Heart left ventricle (tissue), 16 donors: ENCODE measurements around the gene TGFBRAP1. TPM values are rescaled to one million over a fixed set of nuclear protein-coding genes. Genes with fewer than 3 reads are reported as not detected.

Source experiments
- ATAC-seq, 4 donors: fragments of 200-7000 bp; cut with Tn5 transposase; one replicate each; pipeline ENCODE4 v1.9.1; 2020 to 2022; ENCODE audit warnings: moderate library complexity in 4 of 4, mild to moderate bottlenecking in 3 of 4, moderate number of reproducible peaks in 1 of 4
- DNase-seq, 5 donors: peaks; one replicate each; pipeline ENCODE4 v3.0.0-alpha.2; 2020
- H3K27ac ChIP-seq, 12 donors: fragments of 200-600 bp; sonication (generic) in 4 of 12; one replicate each; pipeline versions ENCODE4 v1.5.0 to v1.8.0; 2016 to 2022; ENCODE audit warnings: mild to moderate bottlenecking in 2 of 12
- H3K27me3 ChIP-seq, 9 donors: fragments of 200-600 bp; sonication (generic) in 2 of 9; one replicate each; pipeline versions ENCODE4 v1.5.1 to v1.8.0; 2016 to 2022; ENCODE audit warnings: mild to moderate bottlenecking in 3 of 9
- H3K36me3 ChIP-seq, 9 donors: fragments of 200-600 bp; sonication (generic) in 2 of 9; one replicate each; pipeline versions ENCODE4 v1.5.0 to v1.8.0; 2018 to 2022; ENCODE audit warnings: mild to moderate bottlenecking in 2 of 9
- H3K4me1 ChIP-seq, 12 donors: fragments of 200-600 bp; sonication (generic) in 4 of 12; one replicate each; pipeline versions ENCODE4 v1.5.0 to v1.8.0; 2016 to 2022; ENCODE audit warnings: mild to moderate bottlenecking in 3 of 12
- H3K4me3 ChIP-seq, 12 donors: fragments of 200-600 bp; sonication (generic) in 4 of 12; one replicate each; pipeline versions ENCODE4 v1.5.0 to v1.8.0; 2017 to 2022; ENCODE audit warnings: mild to moderate bottlenecking in 9 of 12, moderate library complexity in 4 of 12
- H3K9me3 ChIP-seq, 12 donors: fragments of 200-600 bp; sonication (generic) in 4 of 12; one replicate each; pipeline versions ENCODE4 v1.5.0 to v1.8.0; 2016 to 2022; ENCODE audit warnings: mild to moderate bottlenecking in 1 of 12
- CTCF ChIP-seq, 12 donors: fragments of 200-600 bp; sonication (generic) in 4 of 12; IDR thresholded peaks; one replicate each; pipeline versions ENCODE4 v1.5.0 to v1.8.0; 2018 to 2022; ENCODE audit warnings: antibody characterized with exemption in 12 of 12, mild to moderate bottlenecking in 5 of 12
- POLR2A ChIP-seq, 2 donors: fragments of 450-650 bp; IDR thresholded peaks; one replicate each; pipeline ENCODE4 v1.6.1; 2017; ENCODE audit warnings: antibody characterized with exemption in 2 of 2, mild to moderate bottlenecking in 2 of 2, moderate library complexity in 2 of 2
- WGBS, 4 donors: extraction: QIAGEN DNeasy Blood & Tissue Kit in 2 of 4; methylation state at CpG; one replicate each; pipeline versions ENCODE4 v1.1.5 to v1.1.7; 2013 to 2018; 5-methylcytosine and 5-hydroxymethylcytosine counted together
- intact Hi-C, 10 donors: fragments of 100-400 bp; cut with DNase I; formaldehyde crosslinking; loops; one replicate each; pipeline versions ENCODE4 v1.11.1 to v1.14.2; 2022
- polyA plus RNA-seq, 2 donors: library from polyadenylated mRNA; stranded (reverse); fragments of 200-250 nt; gene quantifications; one replicate each; pipeline ENCODE4 v1.2.3, GENCODE V29; 2013
- total RNA-seq, 9 donors: library from RNA; depleted of rRNA in 2 of 9; stranded (reverse); fragments of >200 nt in 2 of 9; fragmentation: NEBNext Ultra II Directional in 3 of 9; extraction: Animal tissue kit (Norgen Biotek cat#: 25700) in 3 of 9; gene quantifications; one replicate each; pipeline versions ENCODE4 v1.1.0 to v1.2.4, GENCODE V29; 2016 to 2023
- donor health status: ischemic (EF 13 %, LVEDD 7.1; RV severe dilation, severe dysfunction).
- donor health status: healthy with polysubstance abuse.
- donor health status: DM: no; HTN: yes; CAD: no.
- donor health status: DM: no; HTN: no; CAD: no.
- donor health status: ischemic (EF 25% LVEDD 6.9; RV normal size, moderate dysfunction).
- donor health status: ischemic (EF 25% LVEDD 5.7; RV mildly dilated, moderate dysfunction).
- donor health status: healthy.
- donor health status: DM: yes; HTN: yes; CAD: no.
- donor health status: ischemic (EF 35%, LVEDD 5.7; RV mildly dilated, moderate dysfunction).
- donor health status: nonischemic (EF 11% LVEDD 7.7; RV severe dilation, severe dysfunction).
- donor health status: DM: yes; HTN: yes; CAD: no.
- donor health status: PGD.
- donor health status: ischemic (EF 29% LVEDD 5.4; RV normal size, mild dysfunction).
- donor health status: nonischemic (EF 23%, LVEDD 6.1; RV moderate dilation, normal function).

Gene TGFBRAP1
- total and polyA plus RNA-seq, 11 donors, result 1.8 to 20.0 (median 10.8) TPM

- TF ChIP-seq POLR2A (IDR thresholded peaks at IDR 0.05) (no peak), CTCF (IDR thresholded peaks at IDR 0.05) (peak in 1 of 12 donors; percentile 9)
- no peaks in the 10 kb centered on the region for H3K27me3 ChIP-seq
- H3K4me3 ChIP-seq, result no peak overlapping the region
- ATAC-seq (no peak), DNase-seq (no peak)
- H3K4me1 ChIP-seq, result peaks cover 0 to 6% (median 0%) of the 10 kb centered on the region in 12 donors
- no peaks in the 10 kb centered on the region for H3K9me3 ChIP-seq
- 82 to 90% (median 88%) methylated on average over 5 of the region's 5 CpGs for WGBS, 4 donors
- intact Hi-C loops, result loop anchor here in 2 of 10 donors (10.0 kb wide), 1 partner anchor 184 kb away; no protein-coding TSS in a partner anchor
- peaks cover 0 to 49% (median 39%) of the 10 kb centered on the region in 9 donors for H3K36me3 ChIP-seq
- no peak overlapping the region for H3K27ac ChIP-seq
Measured at GRCh38 chr2:105299290-105299689, 30.2 kb downstream of the TGFBRAP1 start.

- Histone ChIP-seq H3K27me3 (no peaks in the 10 kb centered on the region), H3K9me3 (no peaks in the 10 kb centered on the region), H3K4me3 (no peak overlapping the region), H3K27ac (no peak overlapping the region), H3K36me3 (peaks cover 0 to 57% (median 44%) of the 10 kb centered on the region in 9 donors), H3K4me1 (peaks cover 0 to 6% (median 0%) of the 10 kb centered on the region in 12 donors)
- TF ChIP-seq POLR2A (IDR thresholded peaks at IDR 0.05) (no peak), CTCF (IDR thresholded peaks at IDR 0.05) (no peak)
- 95 to 99% (median 97%) methylated on average over 3 of the region's 3 CpGs for whole genome bisulfite sequencing, 4 donors
- intact Hi-C loops, result loop anchor here in 2 of 10 donors (10.0 kb wide), 1 partner anchor 183 kb away; no protein-coding TSS in a partner anchor
- no peak for DNase-seq
- no peak for ATAC-seq
Measured at GRCh38 chr2:105298017-105298416, 31.5 kb downstream of the TGFBRAP1 start.

GRCh38 chr2:105297216-105297615 is 32.3 kb downstream of the TGFBRAP1 start:
- H3K4me3 ChIP-seq, result no peak overlapping the region
- DNase-seq (no peak), ATAC-seq (peak in 1 of 4 donors; percentile 42)
- no peak for TF ChIP-seq CTCF (IDR thresholded peaks at IDR 0.05)
- TF ChIP-seq POLR2A (IDR thresholded peaks at IDR 0.05), result no peak
- intact Hi-C loops, result loop anchor here in 2 of 10 donors (10.0 kb wide), 1 partner anchor 182 kb away; no protein-coding TSS in a partner anchor
- H3K4me1 ChIP-seq, result peaks cover 0 to 6% (median 0%) of the 10 kb centered on the region in 12 donors
- 85 to 91% (median 89%) methylated on average over 7 of the region's 7 CpGs for WGBS, 4 donors
- peaks cover 0 to 64% (median 48%) of the 10 kb centered on the region in 9 donors for H3K36me3 ChIP-seq
- no peaks in the 10 kb centered on the region for H3K27me3 ChIP-seq
- H3K9me3 ChIP-seq, result no peaks in the 10 kb centered on the region
- no peak overlapping the region for H3K27ac ChIP-seq

- TF ChIP-seq CTCF (IDR thresholded peaks at IDR 0.05) (no peak), POLR2A (IDR thresholded peaks at IDR 0.05) (no peak)
- Histone ChIP-seq H3K9me3 (no peaks in the 10 kb centered on the region), H3K36me3 (peaks cover 0 to 74% (median 59%) of the 10 kb centered on the region in 9 donors), H3K4me1 (peaks cover 0 to 6% (median 0%) of the 10 kb centered on the region in 12 donors), H3K27me3 (no peaks in the 10 kb centered on the region), H3K4me3 (no peak overlapping the region), H3K27ac (no peak overlapping the region)
- no peak for DNase-seq
- intact Hi-C loops, result loop anchor here in 2 of 10 donors (10.0 kb wide), 1 partner anchor 181 kb away; no protein-coding TSS in a partner anchor
- WGBS, 4 donors, result 71 to 74% (median 73%) methylated on average over 7 of the region's 7 CpGs
- ATAC-seq, result peak in 1 of 4 donors; percentile 41
Measured at GRCh38 chr2:105296017-105296611, 33.4 kb downstream of the TGFBRAP1 start.
